A549 (cell line): ENCODE results near the gene PDF. TPM values are rescaled to one million over a fixed set of nuclear protein-coding genes. Genes with fewer than 3 reads are reported as not detected.

Source experiments
- ATAC-seq, 2 experiments: fragments of 200-7000 bp in 1 of 2; fragments of >200 bp in 1 of 2; cut with Nextera tagmentation in 1 of 2; cut with Tn5 transposase in 1 of 2; 3 replicates each; pipeline versions ENCODE4 v1.8.0 to v1.9.1; 2018 to 2020; ENCODE audit warnings: mild to moderate bottlenecking in 1 of 2, moderate library complexity in 1 of 2
- CTCF ChIA-PET: fragments of 300-600 bp; sonication (Branson Sonifier 250); formaldehyde crosslinking; extraction: SDS; loops from one replicate; lab custom pipeline; 2021; ENCODE audit warnings: antibody characterized with exemption, inconsistent platforms; lab: Yijun Ruan, JAX
- POLR2A ChIA-PET: fragments of 350-600 bp; formaldehyde crosslinking; extraction: SDS; loops from one replicate; lab custom pipeline; 2021; ENCODE audit warnings: antibody characterized with exemption, inconsistent platforms; lab: Yijun Ruan, JAX
- DNase-seq, 2 experiments: peaks; one replicate each; pipeline versions ENCODE4 v3.0.0 to v3.0.0-alpha.2; 2011 to 2016; ENCODE audit warnings: low read depth in 1 of 2, low spot score in 1 of 2
- FAIRE-seq: peaks from 2 replicates; lab custom pipeline; 2011; peaks lifted over from hg19 to GRCh38; lab: Jason Lieb, UNC
- H3K27ac ChIP-seq, 2 experiments: fragments of >200 bp; sonication (Bioruptor Twin); formaldehyde crosslinking; 3 replicates each; pipeline ENCODE4 v1.5.1; 2016 to 2017
- H3K4me1 ChIP-seq: fragments of >200 bp; sonication (Bioruptor Twin); formaldehyde crosslinking; 3 replicates; pipeline ENCODE4 v1.6.1; 2016
- H3K4me2 ChIP-seq: fragments of >200 bp; sonication (Bioruptor Twin); formaldehyde crosslinking; 3 replicates; pipeline ENCODE4 v1.6.1; 2016
- H3K4me3 ChIP-seq: fragments of >200 bp; sonication (Bioruptor Twin); formaldehyde crosslinking; 3 replicates; pipeline ENCODE4 v1.5.1; 2016
- H3K9me3 ChIP-seq: fragments of >200 bp; sonication (Bioruptor Twin); formaldehyde crosslinking; 3 replicates; pipeline ENCODE4 v1.6.1; 2016
- CBX8 ChIP-seq: fragments of 200-600 bp; sonication (generic); IDR thresholded peaks from 2 replicates; pipeline ENCODE4 v1.6.1; 2016
- CEBPB ChIP-seq, 2 experiments: fragments of >200 bp in 1 of 2; sonication (Bioruptor Twin) in 1 of 2; formaldehyde crosslinking in 1 of 2; IDR thresholded peaks; 2 replicates each; pipeline ENCODE4 v1.6.1; 2012 to 2016
- CHD2 ChIP-seq: fragments of 150-350 bp; IDR thresholded peaks from 2 replicates; pipeline ENCODE4 v1.6.1; 2014; ENCODE audit warnings: low read length; ENCODE audit not compliant: partially characterized antibody
- EHF ChIP-seq: fragments of 250-450 bp; sonication (Bioruptor Pico); IDR thresholded peaks from 2 replicates; pipeline ENCODE4 v1.5.0; 2020; ENCODE audit warnings: mild to moderate bottlenecking
- ESRRA ChIP-seq: fragments of 150-350 bp; IDR thresholded peaks from 2 replicates; pipeline ENCODE4 v1.6.1; 2014; ENCODE audit warnings: mild to moderate bottlenecking, low read length, borderline replicate concordance
- FOSL2 ChIP-seq, 2 experiments: fragments of 450-650 bp in 1 of 2; fragments of >200 bp in 1 of 2; sonication (Bioruptor Twin) in 1 of 2; formaldehyde crosslinking; IDR thresholded peaks; 2 replicates each; pipeline versions ENCODE4 v1.5.0 to v1.6.1; 2016 to 2020; ENCODE audit warnings: mild to moderate bottlenecking in 1 of 2, moderate library complexity in 1 of 2
- HES2 ChIP-seq: fragments of >200 bp; sonication (Bioruptor Twin); formaldehyde crosslinking; IDR thresholded peaks from 2 replicates; pipeline ENCODE4 v1.6.1; 2016
- HEYL ChIP-seq: fragments of 250-450 bp; sonication (Bioruptor Pico); IDR thresholded peaks from 2 replicates; pipeline ENCODE4 v1.8.0; 2021; ENCODE audit warnings: mild to moderate bottlenecking, moderate library complexity
- JUNB ChIP-seq: fragments of >200 bp; sonication (Bioruptor Twin); formaldehyde crosslinking; IDR thresholded peaks from 2 replicates; pipeline ENCODE4 v1.6.1; 2016
- MAFK ChIP-seq: fragments of 450-650 bp; IDR thresholded peaks from 2 replicates; pipeline ENCODE4 v1.6.1; 2014; ENCODE audit not compliant: partially characterized antibody
- MYC ChIP-seq: IDR thresholded peaks from 2 replicates; pipeline ENCODE4 v1.6.1; 2012; ENCODE audit warnings: mild to moderate bottlenecking, inconsistent platforms, low read length, improper control_type of control experiment, borderline replicate concordance
- NFE2L2 ChIP-seq: fragments of 150-350 bp; conservative IDR thresholded peaks from 2 replicates; pipeline ENCODE4 v1.6.1; 2014; ENCODE audit warnings: low read length
- PHF8 ChIP-seq: fragments of 200-600 bp; sonication (generic); IDR thresholded peaks from 2 replicates; pipeline ENCODE4 v1.6.1; 2016; ENCODE audit warnings: low read depth, mild to moderate bottlenecking, antibody characterized with exemption, moderate library complexity, borderline replicate concordance
- POLR2A ChIP-seq: IDR thresholded peaks from 2 replicates; pipeline ENCODE4 v1.6.1; 2012; ENCODE audit warnings: mild to moderate bottlenecking, low read length
- POLR2AphosphoS2 ChIP-seq: conservative IDR thresholded peaks from 2 replicates; pipeline ENCODE4 v1.6.1; 2012; ENCODE audit warnings: low read length, improper control_type of control experiment, inconsistent platforms
- RAD21 ChIP-seq, 2 experiments: fragments of >200 bp in 1 of 2; sonication (Bioruptor Twin) in 1 of 2; formaldehyde crosslinking in 1 of 2; IDR thresholded peaks in 1 of 2; conservative IDR thresholded peaks in 1 of 2; 2 replicates in 1 of 2; 3 replicates in 1 of 2; pipeline ENCODE4 v1.6.1; 2012 to 2018; ENCODE audit warnings: inconsistent platforms in 1 of 2
- RCOR1 ChIP-seq: fragments of 150-350 bp; IDR thresholded peaks from 2 replicates; pipeline ENCODE4 v1.6.1; 2014; ENCODE audit warnings: antibody characterized with exemption, low read length, low read depth
- REST ChIP-seq: fragments of 200-600 bp; sonication (generic); IDR thresholded peaks from 2 replicates; pipeline ENCODE4 v1.6.1; 2016; ENCODE audit warnings: antibody characterized with exemption, mild to moderate bottlenecking, moderate library complexity
- SMC3 ChIP-seq: fragments of >200 bp; sonication (Bioruptor Twin); formaldehyde crosslinking; IDR thresholded peaks from 3 replicates; pipeline ENCODE4 v1.6.1; 2018; ENCODE audit warnings: inconsistent platforms
- ZC3H11A ChIP-seq: fragments of 450-650 bp; IDR thresholded peaks from 2 replicates; pipeline ENCODE4 v1.6.1; 2014; ENCODE audit warnings: antibody characterized with exemption, mild to moderate bottlenecking
- ZFP36 ChIP-seq: fragments of 450-650 bp; IDR thresholded peaks from 2 replicates; pipeline ENCODE4 v1.6.1; 2014; ENCODE audit warnings: borderline replicate concordance; ENCODE audit not compliant: partially characterized antibody
- ZSCAN20 ChIP-seq: fragments of 250-450 bp; sonication (Bioruptor Pico); IDR thresholded peaks from 2 replicates; pipeline ENCODE4 v1.8.0; 2022; ENCODE audit warnings: mild to moderate bottlenecking, moderate library complexity
- WGBS: methylation state at CpG from one replicate; pipeline ENCODE4 v1.1.6; 2017; ENCODE audit errors: missing lambda C conversion rate; 5-methylcytosine and 5-hydroxymethylcytosine counted together
- polyA plus RNA-seq, 4 experiments: library from polyadenylated mRNA; depleted of rRNA in 3 of 4; stranded (reverse); fragments of >200 nt; fragmentation: RNase III in 1 of 4; extraction: RNeasy Plus Mini Kit Qiagen cat#74134 plus additional on column Dnase treatment in 1 of 4; gene quantifications; 2 replicates in 3 of 4; 3 replicates in 1 of 4; pipeline ENCODE4 v1.2.3, GENCODE V29; 2011 to 2017

The PDF gene
- polyA plus RNA-seq, 2 of the 4 experiments (the other 2 are of a cell fraction) = 16.1 to 29.1 TPM

- H3K4me2 ChIP-seq = no peak overlapping the region
- no peak overlapping the region for H3K27ac ChIP-seq
- H3K9me3 ChIP-seq = no peaks in the 10 kb centered on the region
- no peak for FAIRE-seq
- WGBS = 93% methylated on average over 10 of the region's 10 CpGs
- H3K4me3 ChIP-seq = no peak overlapping the region
- POLR2A ChIA-PET = interaction anchor here (0.5 kb wide), 1 partner anchor 17 kb away, joined by 6 read pairs; no protein-coding TSS in a partner anchor
- H3K4me1 ChIP-seq = no peaks in the 10 kb centered on the region
- TF ChIP-seq HES2 (no peak), MAFK (peak; percentile 91)
- ATAC-seq = no peak
- CTCF ChIA-PET = interaction anchor here (0.6 to 0.7 kb wide), 2 partner anchors 30 to 226 kb away, joined by 3 read pairs; no protein-coding TSS in a partner anchor
- no peak for DNase-seq
These were observed 46.1 kb upstream of the PDF start for GRCh38 chr16:69376393-69377059.

- FAIRE-seq = no peak
These were observed 42.6 kb upstream of the PDF start for GRCh38 chr16:69373019-69373418.

GRCh38 chr16:69371564-69371963 is 41.2 kb upstream of the PDF start:
- ChIA-PET CTCF (interaction anchor here (1.4 kb wide), 1 partner anchor 25 kb away, joined by 3 read pairs; no protein-coding TSS in a partner anchor), POLR2A (no interaction called here)
- no peak for FAIRE-seq

More at GRCh38 chr16:69373019-69373418, 42.6 kb upstream of the PDF start:
- Histone ChIP-seq H3K4me2 (no peak overlapping the region), H3K4me3 (no peak overlapping the region), H3K9me3 (no peaks in the 10 kb centered on the region), H3K27ac (no peak overlapping the region), H3K4me1 (no peaks in the 10 kb centered on the region)
- no peak for DNase-seq
- WGBS = 100% methylated on average over 1 of the region's 1 CpG
- TF ChIP-seq HEYL (CRISPR knock-in tag) = no peak
- TF ChIP-seq ZC3H11A = no peak
- no peak for TF ChIP-seq CHD2
- TF ChIP-seq PHF8 = no peak
- no peak for TF ChIP-seq ESRRA
- no peak for TF ChIP-seq ZFP36
- no peak for TF ChIP-seq POLR2AphosphoS2
- no peak for TF ChIP-seq FOSL2 (IDR thresholded peaks at IDR 0.05)
- TF ChIP-seq FOSL2 (CRISPR knock-in tag; IDR thresholded peaks at IDR 0.05) = no peak
- no peak for TF ChIP-seq MYC
- no peak for TF ChIP-seq NFE2L2
- TF ChIP-seq REST = no peak
- no peak for TF ChIP-seq RCOR1
- no peak for TF ChIP-seq SMC3
- no peak for TF ChIP-seq ZSCAN20 (CRISPR knock-in tag)
- no peak for TF ChIP-seq JUNB
- TF ChIP-seq CEBPB (IDR thresholded peaks at IDR 0.05) = no peak
- no peak for TF ChIP-seq RAD21 (conservative IDR thresholded peaks at IDR 0.05 in 1 of 2, IDR thresholded peaks at IDR 0.05 in 1 of 2)
- no peak for TF ChIP-seq POLR2A
- no peak for TF ChIP-seq EHF (CRISPR knock-in tag)
- no peak for ATAC-seq
- ChIA-PET POLR2A (interaction anchor here (0.6 kb wide), 1 partner anchor 366 kb away, joined by 4 read pairs; no protein-coding TSS in a partner anchor), CTCF (interaction anchor here (0.8 to 1.7 kb wide), 3 partner anchors 9 to 24 kb away, joined by 3 to 6 read pairs (median 3); no protein-coding TSS in a partner anchor)

More at GRCh38 chr16:69371564-69371963, 41.2 kb upstream of the PDF start:
- no peaks in the 10 kb centered on the region for H3K4me1 ChIP-seq
- no peak for DNase-seq
- no peak for ATAC-seq
- no peak overlapping the region for H3K4me2 ChIP-seq
- WGBS = 95% methylated on average over 2 of the region's 2 CpGs
- no peak for TF ChIP-seq CBX8
- TF ChIP-seq, all 56 proteins: peak for 0
- no peaks in the 10 kb centered on the region for H3K9me3 ChIP-seq
- no peak overlapping the region for H3K27ac ChIP-seq
- no peak overlapping the region for H3K4me3 ChIP-seq
